NCI-H82 (cell line): ENCODE data around the gene TXNDC16.

Experiments used
- DNase-seq: peaks from one replicate; lab custom pipeline; 2025; lab: John Stamatoyannopoulos, UW

TXNDC16 gene

GRCh38 chr14:52446355-52446754 lies 106.0 kb downstream of the TXNDC16 start:
- no peak for DNase-seq

- DNase-seq: no peak
Observed at GRCh38 chr14:52443506-52443905, 108.8 kb downstream of the TXNDC16 start.

- DNase-seq: no peak
Observed at GRCh38 chr14:52442602-52443001, 109.7 kb downstream of the TXNDC16 start.

- no peak for DNase-seq
Observed at GRCh38 chr14:52442166-52442565, 110.1 kb downstream of the TXNDC16 start.

- DNase-seq: no peak
Observed at GRCh38 chr14:52439476-52439875, 112.8 kb downstream of the TXNDC16 start.

GRCh38 chr14:52434955-52435354 lies 117.3 kb downstream of the TXNDC16 start:
- DNase-seq: no peak

GRCh38 chr14:52430474-52430873 lies 121.8 kb downstream of the TXNDC16 start:
- no peak for DNase-seq

- DNase-seq: no peak
Observed at GRCh38 chr14:52429451-52429850, 122.9 kb downstream of the TXNDC16 start.

GRCh38 chr14:52427460-52427859 lies 124.8 kb downstream of the TXNDC16 start:
- no peak for DNase-seq

GRCh38 chr14:52422650-52423356 lies 129.5 kb downstream of the TXNDC16 start:
- no peak for DNase-seq

GRCh38 chr14:52417139-52417538 lies 135.2 kb downstream of the TXNDC16 start:
- DNase-seq: no peak

GRCh38 chr14:52413729-52414408 lies 138.4 kb downstream of the TXNDC16 start:
- DNase-seq: no peak

- DNase-seq: no peak
Observed at GRCh38 chr14:52412426-52412825, 139.9 kb downstream of the TXNDC16 start.

- no peak for DNase-seq
Observed at GRCh38 chr14:52405314-52405713, 147.0 kb downstream of the TXNDC16 start.

- DNase-seq: no peak
Observed at GRCh38 chr14:52402812-52403526, 149.3 kb downstream of the TXNDC16 start.

GRCh38 chr14:52400846-52401245 lies 151.5 kb downstream of the TXNDC16 start:
- DNase-seq: no peak

- no peak for DNase-seq
Observed at GRCh38 chr14:52399921-52400595, 152.2 kb downstream of the TXNDC16 start.

- no peak for DNase-seq
Observed at GRCh38 chr14:52399104-52399503, 153.2 kb downstream of the TXNDC16 start.

GRCh38 chr14:52397844-52398243 lies 154.5 kb downstream of the TXNDC16 start:
- no peak for DNase-seq

GRCh38 chr14:52395728-52396127 lies 156.6 kb downstream of the TXNDC16 start:
- no peak for DNase-seq

GRCh38 chr14:52391881-52392615 lies 160.3 kb downstream of the TXNDC16 start:
- DNase-seq: no peak
